ENCODE data around the gene TRAF6.
"Not testable (repeated sequence)": the region's sequence is repeated elsewhere in the genome, so short reads cannot be mapped to it uniquely, and the experiment has no call there.

TRAF6 gene

DNA sequence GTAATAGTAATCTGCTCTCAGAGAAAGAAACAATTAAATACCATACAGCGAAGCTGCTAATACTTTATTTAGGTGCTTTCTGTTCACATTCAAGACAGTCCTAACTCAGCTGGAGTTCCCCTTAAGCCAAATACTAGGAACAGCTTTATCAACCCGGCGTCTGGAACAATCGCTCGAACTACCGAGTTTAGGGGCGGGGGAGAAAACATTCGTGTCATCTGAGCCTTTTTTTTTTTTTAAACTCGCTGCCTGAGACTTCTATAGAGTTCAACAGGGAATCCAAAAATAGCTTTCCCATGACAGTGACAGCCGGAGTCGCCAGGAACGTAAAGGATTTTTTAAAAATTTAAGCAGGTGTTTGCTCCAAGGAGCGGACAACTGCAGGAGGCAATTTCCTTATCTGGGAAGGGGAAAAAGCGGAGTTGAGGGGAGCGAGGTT is 852 bp downstream of the TRAF6 start:
- Mint-ChIP-seq H3K27me3 (peaks cover 3% of the 10 kb centered on the region), H3K4me3 (peak overlapping the region; percentile 94), H3K27ac (peak overlapping the region; percentile 92), H3K9me3 (no peaks in the 10 kb centered on the region), H3K36me3 (ENCODE audit: low read depth) (peaks cover 26% of the 10 kb centered on the region), H3K4me1 (ENCODE audit: low read depth) (peaks cover 34% of the 10 kb centered on the region)
- peak; percentile 36 for DNase-seq

DNA sequence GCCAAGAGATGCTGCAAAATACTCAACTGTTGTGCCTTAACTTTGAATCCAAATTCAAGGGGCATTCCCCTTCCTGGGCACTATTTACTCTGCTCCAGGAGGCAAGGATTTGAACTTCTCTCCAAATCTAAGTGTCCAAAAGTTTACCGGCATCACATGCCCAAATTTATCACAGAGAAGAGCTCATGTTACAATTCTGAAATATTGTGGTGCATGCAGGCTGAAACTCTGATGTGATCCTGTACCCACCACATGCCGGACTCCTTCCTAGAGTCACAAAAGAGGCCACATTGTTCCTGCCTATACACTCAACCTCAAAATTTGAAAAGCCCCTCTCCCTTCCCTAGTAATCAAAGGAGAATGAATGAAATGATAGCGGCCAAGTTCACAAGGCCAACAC is 1.3 kb downstream of the TRAF6 start:
- no peak for DNase-seq

DNA sequence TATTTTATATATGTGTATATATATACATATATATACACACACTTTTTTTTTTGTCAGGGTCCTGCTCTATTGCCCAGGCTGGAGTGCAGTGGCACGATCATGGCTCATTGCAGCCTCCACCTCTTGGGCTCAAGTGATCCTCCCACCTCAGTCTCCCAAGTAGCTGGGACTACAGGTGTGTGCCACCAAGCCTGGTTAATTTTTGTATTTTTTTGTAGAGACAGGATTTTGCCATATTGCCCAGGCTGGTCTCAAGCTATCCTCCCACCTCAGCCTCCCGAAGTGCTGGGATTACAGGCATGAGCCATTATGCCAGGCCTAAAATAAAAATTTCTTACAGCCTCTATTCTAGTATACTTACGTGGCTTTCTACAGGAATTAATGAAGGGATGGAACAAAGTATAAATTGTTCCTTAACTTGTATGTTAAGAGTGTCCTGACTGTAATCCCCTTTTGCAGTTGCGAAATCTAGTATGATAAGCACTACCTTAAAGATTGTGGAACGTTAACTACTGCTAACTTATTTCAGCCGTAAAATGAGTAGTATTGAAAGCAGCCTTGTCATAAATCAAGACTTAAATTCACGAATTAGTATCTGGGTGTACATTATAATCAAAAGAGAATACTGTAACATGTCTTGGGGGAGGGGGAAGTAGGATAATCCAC is 2.1 kb downstream of the TRAF6 start:
- peak overlapping the region; percentile 92 for H3K27ac Mint-ChIP-seq
- H3K36me3 Mint-ChIP-seq (ENCODE audit: low read depth), result peaks cover 31% of the 10 kb centered on the region
- peak overlapping the region; percentile 94 for H3K4me3 Mint-ChIP-seq
- H3K9me3 Mint-ChIP-seq, result no peaks in the 10 kb centered on the region
- peaks cover 3% of the 10 kb centered on the region for H3K27me3 Mint-ChIP-seq
- peaks cover 36% of the 10 kb centered on the region for H3K4me1 Mint-ChIP-seq (ENCODE audit: low read depth)
- DNase-seq, result no peak

More for the DNA sequence above, 1.3 kb downstream of the TRAF6 start:
- Mint-ChIP-seq H3K27ac (peak overlapping the region; percentile 92), H3K27me3 (peaks cover 3% of the 10 kb centered on the region), H3K4me1 (ENCODE audit: low read depth) (peaks cover 36% of the 10 kb centered on the region), H3K9me3 (no peaks in the 10 kb centered on the region), H3K4me3 (peak overlapping the region; percentile 94), H3K36me3 (ENCODE audit: low read depth) (peaks cover 27% of the 10 kb centered on the region)

DNA sequence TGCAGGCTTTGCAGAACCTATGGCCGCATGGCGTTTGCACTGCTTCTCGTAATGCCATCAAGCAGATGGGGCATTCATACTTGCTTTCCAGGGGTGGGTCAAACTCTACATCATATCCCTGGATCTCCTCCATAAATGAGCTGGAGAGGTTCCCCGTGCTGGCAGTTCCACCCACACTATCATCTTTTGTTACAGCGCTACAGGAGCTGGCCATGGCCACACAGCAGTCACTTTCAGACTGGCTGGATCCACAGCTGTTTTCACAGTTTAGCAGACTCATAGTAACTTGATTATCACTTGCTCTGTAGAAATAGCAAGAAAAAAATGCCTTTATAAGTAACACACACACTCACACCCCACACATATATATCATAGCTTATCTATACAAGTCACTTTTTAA is 8.8 kb downstream of the TRAF6 start:
- no peak overlapping the region for H3K4me3 Mint-ChIP-seq
- no peaks in the 10 kb centered on the region for H3K9me3 Mint-ChIP-seq
- H3K27me3 Mint-ChIP-seq, result no peaks in the 10 kb centered on the region
- H3K27ac Mint-ChIP-seq, result peak overlapping the region; percentile 50
- peaks cover 45% of the 10 kb centered on the region for H3K4me1 Mint-ChIP-seq (ENCODE audit: low read depth)
- peaks cover 74% of the 10 kb centered on the region for H3K36me3 Mint-ChIP-seq (ENCODE audit: low read depth)
- DNase-seq, result no peak

DNA sequence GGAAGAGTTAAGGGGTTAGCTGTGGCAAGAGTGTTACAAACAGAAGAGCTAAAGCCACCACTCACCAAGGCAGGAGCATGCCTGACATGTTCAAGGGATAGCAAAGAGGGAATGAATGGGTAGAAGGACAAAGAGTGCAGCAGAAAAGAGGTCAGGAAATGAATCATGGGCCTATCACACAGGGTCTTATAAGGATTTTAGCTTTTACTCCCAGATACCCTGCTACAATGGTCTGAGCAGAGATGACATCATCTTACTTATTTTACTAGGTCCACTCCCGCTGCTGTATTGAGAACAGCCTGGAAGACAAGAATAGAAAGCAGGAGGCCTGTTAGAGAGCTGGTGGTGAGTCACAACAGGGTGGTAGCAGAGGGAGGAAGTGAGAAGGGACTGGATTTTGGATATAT is 9.8 kb downstream of the TRAF6 start:
- peaks cover 72% of the 10 kb centered on the region for H3K36me3 Mint-ChIP-seq (ENCODE audit: low read depth)
- no peak overlapping the region for H3K4me3 Mint-ChIP-seq

DNA sequence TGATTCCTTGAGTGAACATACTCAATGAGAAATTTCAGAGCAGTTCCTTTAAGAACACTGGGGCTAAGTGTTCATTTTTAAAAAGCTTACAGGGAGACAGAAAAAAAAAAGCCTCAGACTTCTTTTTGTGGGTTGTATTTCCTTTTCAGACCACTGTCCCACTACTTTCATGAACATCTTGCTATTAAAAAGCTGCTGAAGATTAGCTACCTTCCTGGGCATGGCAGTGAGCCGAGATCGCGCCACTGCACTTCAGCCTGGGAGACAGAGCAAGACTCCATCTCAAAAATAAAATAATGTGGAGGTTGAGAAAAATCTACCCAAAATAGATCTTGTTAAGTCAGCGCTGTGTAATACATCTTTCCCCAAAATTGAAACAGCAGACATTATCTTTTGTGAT is 10.8 kb downstream of the TRAF6 start:
- no peak overlapping the region for H3K27ac Mint-ChIP-seq

More for the DNA sequence above, 9.8 kb downstream of the TRAF6 start:
- Mint-ChIP-seq H3K4me1 (ENCODE audit: low read depth) (peaks cover 35% of the 10 kb centered on the region), H3K27ac (peak overlapping the region; percentile 31), H3K27me3 (no peaks in the 10 kb centered on the region), H3K9me3 (no peaks in the 10 kb centered on the region)
- no peak for DNase-seq

DNA sequence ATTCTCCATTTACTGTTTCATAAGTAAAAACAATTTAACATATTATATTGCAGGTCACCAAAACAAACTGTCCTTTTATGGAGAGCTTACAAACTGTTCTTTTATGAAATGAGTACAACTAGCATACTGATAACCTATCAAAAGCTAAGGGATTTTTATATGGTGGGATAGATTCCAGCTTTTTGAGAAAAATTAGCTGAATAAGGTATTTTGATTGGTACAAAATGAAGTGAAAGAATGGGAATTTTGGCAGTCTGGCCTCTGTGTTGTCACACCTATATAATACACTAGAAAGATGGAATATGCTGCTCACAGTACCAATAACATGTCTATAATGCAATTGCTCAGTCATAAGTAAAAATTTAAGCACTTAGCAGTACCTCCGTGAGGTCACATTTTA is 11.4 kb downstream of the TRAF6 start:
- no peak overlapping the region for H3K4me3 Mint-ChIP-seq
- no peak overlapping the region for H3K27ac Mint-ChIP-seq
- H3K27me3 Mint-ChIP-seq, result no peaks in the 10 kb centered on the region
- H3K9me3 Mint-ChIP-seq, result no peaks in the 10 kb centered on the region
- peaks cover 77% of the 10 kb centered on the region for H3K36me3 Mint-ChIP-seq (ENCODE audit: low read depth)
- no peak for DNase-seq
- peaks cover 26% of the 10 kb centered on the region for H3K4me1 Mint-ChIP-seq (ENCODE audit: low read depth)

More for the DNA sequence above, 10.8 kb downstream of the TRAF6 start:
- peaks cover 73% of the 10 kb centered on the region for H3K36me3 Mint-ChIP-seq (ENCODE audit: low read depth)
- no peaks in the 10 kb centered on the region for H3K27me3 Mint-ChIP-seq
- H3K9me3 Mint-ChIP-seq, result no peaks in the 10 kb centered on the region
- H3K4me3 Mint-ChIP-seq, result no peak overlapping the region
- peaks cover 29% of the 10 kb centered on the region for H3K4me1 Mint-ChIP-seq (ENCODE audit: low read depth)
- no peak for DNase-seq

DNA sequence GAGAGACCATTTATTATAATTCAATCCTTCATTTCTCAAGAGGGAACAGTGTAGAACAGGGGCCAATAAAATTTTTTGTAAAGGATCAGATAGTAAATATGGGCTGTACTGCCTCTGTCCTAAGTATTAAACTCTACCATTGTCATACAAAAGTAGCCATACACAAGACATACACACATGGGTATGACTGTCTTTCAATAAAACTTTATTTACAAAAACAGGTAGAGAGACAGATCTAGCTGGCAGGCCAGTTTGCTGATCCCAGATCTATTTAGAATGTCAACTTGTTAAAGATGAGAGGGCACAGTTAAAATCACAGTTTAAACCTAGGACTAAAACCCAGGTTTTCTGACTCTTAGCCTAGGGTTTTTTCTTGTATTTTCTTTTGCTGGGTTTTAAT is 16.7 kb downstream of the TRAF6 start:
- H3K36me3 Mint-ChIP-seq (ENCODE audit: low read depth), result peaks cover 82% of the 10 kb centered on the region
- peaks cover 16% of the 10 kb centered on the region for H3K4me1 Mint-ChIP-seq (ENCODE audit: low read depth)
- no peak for DNase-seq
- H3K27me3 Mint-ChIP-seq, result no peaks in the 10 kb centered on the region
- H3K9me3 Mint-ChIP-seq, result no peaks in the 10 kb centered on the region
- H3K27ac Mint-ChIP-seq, result no peak overlapping the region
- H3K4me3 Mint-ChIP-seq, result no peak overlapping the region

DNA sequence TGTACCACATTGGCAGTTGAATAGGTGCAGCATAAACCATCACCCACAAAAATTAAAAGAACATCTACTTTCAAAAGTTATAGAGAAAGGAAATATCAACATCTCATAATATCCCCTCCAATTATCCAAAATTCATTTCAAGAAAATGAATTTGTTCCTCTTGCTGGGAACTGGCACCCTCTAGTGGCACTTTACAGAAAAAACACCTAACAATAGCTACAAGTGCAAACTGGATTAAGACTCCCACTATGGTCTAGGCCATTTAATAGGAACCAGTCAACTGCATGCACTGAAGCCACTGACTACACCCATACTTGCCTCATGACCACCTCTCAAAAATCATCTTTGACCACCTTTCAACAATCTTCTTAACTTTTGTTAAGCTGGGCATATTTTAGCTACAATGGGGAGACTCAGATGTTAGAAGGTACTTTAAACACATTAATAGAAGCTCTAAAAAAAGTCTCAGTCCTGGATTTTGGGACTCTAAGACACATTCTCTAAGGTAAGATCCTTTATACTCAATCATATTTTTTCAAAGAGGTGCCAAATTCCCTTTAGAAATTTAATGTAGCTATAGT is 17.3 kb downstream of the TRAF6 start:
- H3K27ac Mint-ChIP-seq, result no peak overlapping the region
- no peak for DNase-seq
- peaks cover 21% of the 10 kb centered on the region for H3K4me1 Mint-ChIP-seq (ENCODE audit: low read depth)
- no peaks in the 10 kb centered on the region for H3K9me3 Mint-ChIP-seq
- H3K36me3 Mint-ChIP-seq (ENCODE audit: low read depth), result peaks cover 82% of the 10 kb centered on the region
- H3K27me3 Mint-ChIP-seq, result no peaks in the 10 kb centered on the region
- H3K4me3 Mint-ChIP-seq, result no peak overlapping the region

DNA sequence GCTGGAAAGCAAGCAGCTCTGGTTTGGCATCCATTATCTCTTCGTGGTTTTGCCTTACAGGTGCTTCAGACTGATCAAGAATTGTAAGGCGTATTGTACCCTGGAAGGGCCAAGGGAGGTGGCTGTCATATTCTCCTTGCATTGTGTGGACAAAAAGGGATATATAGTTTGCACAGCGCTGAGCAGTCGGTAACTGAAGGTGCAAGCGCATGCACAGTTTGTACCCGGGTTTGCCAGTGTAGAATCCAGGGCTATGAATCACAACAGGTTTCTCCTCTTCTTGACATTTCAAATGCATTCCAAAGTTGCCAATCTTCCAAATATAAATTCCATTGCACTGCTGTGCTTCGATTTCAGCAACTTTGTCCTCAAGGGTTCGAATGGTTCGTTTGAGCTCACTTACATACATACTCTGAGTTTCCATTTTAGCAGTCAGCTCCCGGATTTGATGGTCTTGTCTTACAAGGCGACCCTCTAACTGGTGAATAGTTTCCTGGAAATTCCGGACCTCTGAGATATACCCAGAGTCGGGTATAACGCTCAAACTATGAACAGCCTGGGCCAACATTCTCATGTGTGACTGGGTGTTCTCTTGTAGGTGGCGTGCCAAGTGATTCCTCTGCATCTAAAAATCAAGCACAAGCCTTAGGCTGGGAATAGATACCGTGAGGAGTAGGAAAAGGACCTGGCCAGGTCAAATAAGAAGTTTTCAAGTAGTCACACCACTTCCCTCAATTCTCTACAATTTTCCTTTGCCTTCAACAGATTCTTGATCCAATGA is 19.9 kb downstream of the TRAF6 start:
- Mint-ChIP-seq H3K27ac (peak overlapping the region; percentile 4), H3K36me3 (ENCODE audit: low read depth) (peaks cover 85% of the 10 kb centered on the region), H3K9me3 (no peaks in the 10 kb centered on the region), H3K4me1 (ENCODE audit: low read depth) (peaks cover 26% of the 10 kb centered on the region), H3K4me3 (no peak overlapping the region), H3K27me3 (no peaks in the 10 kb centered on the region)
- no peak for DNase-seq

DNA sequence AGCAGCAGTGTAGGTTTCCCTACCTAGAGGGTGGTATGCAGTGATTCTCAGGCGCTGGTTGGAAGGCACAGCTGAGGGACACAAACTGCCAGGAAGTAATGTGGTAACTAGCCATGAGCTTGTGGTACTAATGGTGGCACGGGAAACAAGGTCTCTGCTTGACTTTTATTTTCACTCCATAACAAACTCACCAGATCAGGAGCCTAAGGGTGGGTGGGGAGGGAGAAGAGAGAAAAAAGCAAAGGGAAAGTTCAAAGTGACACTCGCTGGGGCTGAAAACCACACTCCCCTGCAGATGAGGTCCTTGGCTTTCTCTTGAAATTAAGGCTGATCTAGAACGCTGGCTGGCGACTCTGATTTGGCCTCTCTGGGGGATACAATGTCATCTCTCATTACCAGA is 22.0 kb downstream of the TRAF6 start:
- Mint-ChIP-seq H3K36me3 (ENCODE audit: low read depth) (peaks cover 87% of the 10 kb centered on the region), H3K27ac (peak overlapping the region; percentile 66), H3K27me3 (no peaks in the 10 kb centered on the region), H3K4me3 (no peak overlapping the region), H3K9me3 (peaks cover 2% of the 10 kb centered on the region), H3K4me1 (ENCODE audit: low read depth) (peaks cover 28% of the 10 kb centered on the region)
- DNase-seq, result no peak

DNA sequence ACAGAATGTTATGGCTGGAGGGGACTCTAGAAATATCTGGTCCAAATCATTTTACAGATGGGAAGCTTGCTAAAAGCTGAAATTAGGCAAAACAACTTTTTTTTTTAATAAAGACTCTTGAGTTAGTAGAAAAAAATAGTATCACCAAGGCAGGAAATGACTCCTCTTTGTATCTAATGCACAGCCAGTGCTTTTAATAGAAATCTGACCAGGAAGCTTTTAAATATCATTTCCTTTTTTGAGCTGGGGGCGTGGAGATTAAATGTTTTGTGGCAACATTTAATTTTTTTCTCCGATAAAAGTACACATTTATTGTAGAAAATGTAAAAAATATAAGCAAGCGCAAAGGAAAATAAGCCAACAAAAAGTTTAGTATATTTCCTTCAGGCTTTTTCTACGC is 22.5 kb downstream of the TRAF6 start:
- Mint-ChIP-seq H3K27ac (no peak overlapping the region), H3K27me3 (no peaks in the 10 kb centered on the region), H3K36me3 (ENCODE audit: low read depth) (peaks cover 85% of the 10 kb centered on the region), H3K9me3 (peaks cover 3% of the 10 kb centered on the region), H3K4me3 (no peak overlapping the region), H3K4me1 (ENCODE audit: low read depth) (peaks cover 29% of the 10 kb centered on the region)
- no peak for DNase-seq

DNA sequence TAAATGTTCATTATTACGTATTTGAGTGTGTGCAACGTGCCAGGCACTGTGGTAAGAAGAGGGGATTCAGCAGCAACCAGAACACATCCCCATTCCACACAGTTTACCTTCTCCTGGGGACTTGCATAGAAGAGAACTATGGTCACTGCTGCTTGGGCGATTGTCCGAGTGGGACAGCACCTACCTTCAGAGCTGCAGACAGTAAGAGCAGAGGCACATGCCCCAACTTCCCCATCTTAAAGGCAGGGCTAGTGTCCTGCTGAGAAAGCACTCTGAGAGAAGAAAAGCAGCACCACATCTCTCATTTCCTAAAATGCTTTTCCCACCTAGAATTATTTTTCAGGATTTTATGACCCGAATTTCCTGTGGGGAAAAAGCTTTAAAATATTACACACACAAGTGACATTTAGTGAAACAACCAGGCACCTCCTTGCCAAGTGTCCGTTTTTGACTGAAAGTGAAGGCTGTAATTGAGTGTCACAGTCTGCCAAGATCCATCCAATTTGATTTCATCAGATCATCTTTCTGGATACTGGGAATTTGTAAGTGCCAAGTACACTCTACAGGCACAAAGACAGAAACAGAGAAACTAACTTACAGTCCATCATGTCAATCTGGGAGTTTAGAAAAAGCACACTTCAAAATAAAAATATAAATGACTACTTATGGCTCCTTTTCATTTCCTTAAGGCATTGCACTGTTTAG is 24.6 kb downstream of the TRAF6 start:
- H3K9me3 Mint-ChIP-seq, result peaks cover 3% of the 10 kb centered on the region
- no peak for DNase-seq
- H3K36me3 Mint-ChIP-seq (ENCODE audit: low read depth), result peaks cover 73% of the 10 kb centered on the region
- no peak overlapping the region for H3K27ac Mint-ChIP-seq
- H3K4me3 Mint-ChIP-seq, result no peak overlapping the region
- H3K27me3 Mint-ChIP-seq, result no peaks in the 10 kb centered on the region
- peaks cover 24% of the 10 kb centered on the region for H3K4me1 Mint-ChIP-seq (ENCODE audit: low read depth)

DNA sequence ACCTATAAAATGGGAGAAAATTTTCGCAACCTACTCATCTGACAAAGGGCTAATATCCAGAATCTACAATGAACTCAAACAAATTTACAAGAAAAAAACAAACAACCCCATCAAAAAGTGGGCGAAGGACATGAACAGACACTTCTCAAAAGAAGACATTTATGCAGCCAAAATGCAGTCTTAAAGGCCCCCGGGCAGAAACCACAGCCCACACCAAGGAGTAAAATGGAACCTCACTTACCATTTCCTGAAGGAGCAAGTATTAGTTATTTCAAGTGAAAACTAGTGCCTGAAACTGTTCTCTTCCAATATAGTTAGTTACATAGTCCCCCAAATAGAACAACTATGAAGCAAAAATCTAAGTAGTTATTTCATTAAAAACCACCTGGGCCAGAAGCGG is 27.0 kb downstream of the TRAF6 start:
- H3K27ac Mint-ChIP-seq, H3K9me3 Mint-ChIP-seq: not testable (repeated sequence)
- peaks cover 53% of the 10 kb centered on the region for H3K36me3 Mint-ChIP-seq (ENCODE audit: low read depth)

More for the DNA sequence above, 27.0 kb downstream of the TRAF6 start:
- peaks cover 11% of the 10 kb centered on the region for H3K4me1 Mint-ChIP-seq (ENCODE audit: low read depth)
- DNase-seq, H3K27me3 Mint-ChIP-seq, H3K4me3 Mint-ChIP-seq: not testable (repeated sequence)
